PC-3 (cell line): ENCODE results near the gene REEP1. TPM values are rescaled to one million over a fixed set of nuclear protein-coding genes. Genes with fewer than 3 reads are reported as not detected.

Source experiments
- ATAC-seq: fragments of 200-7000 bp; cut with Tn5 transposase; 2 replicates; pipeline ENCODE4 v1.9.1; 2020; ENCODE audit warnings: mild to moderate bottlenecking, moderate library complexity
- BruUV-seq: library from RNA; stranded (reverse); fragments of 400-500 nt; replicated peaks from 2 replicates; lab custom pipeline; 2021; lab: Mats Ljungman, UMichigan
- CTCF ChIA-PET: fragments of 300-600 bp; sonication (Branson Sonifier 250); formaldehyde crosslinking; loops from one replicate; lab custom pipeline; 2022; ENCODE audit warnings: antibody characterized with exemption; lab: Charles Lee
- POLR2A ChIA-PET: fragments of 300-600 bp; sonication (Branson Sonifier 250); formaldehyde crosslinking; loops from one replicate; lab custom pipeline; 2022; ENCODE audit warnings: antibody characterized with exemption; ENCODE audit not compliant: unreplicated experiment; lab: Charles Lee
- DNase-seq: peaks from one replicate; pipeline ENCODE4 v3.0.0-alpha.2; 2015
- H2AFZ ChIP-seq: fragments of 300-600 bp; sonication (generic); 2 replicates; pipeline ENCODE4 v1.6.0; 2016; ENCODE audit warnings: antibody characterized with exemption, low read length
- H3F3A ChIP-seq: fragments of 300-600 bp; sonication (generic); one replicate; pipeline ENCODE4 v1.6.0; 2017; ENCODE audit warnings: antibody characterized with exemption, low read length, control low read depth, mild to moderate bottlenecking; ENCODE audit not compliant: unreplicated experiment
- H3K27ac ChIP-seq: fragments of 300-600 bp; sonication (generic); 2 replicates; pipeline ENCODE4 v1.5.1; 2016; ENCODE audit warnings: mild to moderate bottlenecking, low read length
- H3K27me3 ChIP-seq: fragments of 300-600 bp; sonication (generic); 2 replicates; pipeline ENCODE4 v1.6.1; 2016; ENCODE audit warnings: low read length, mixed read lengths
- H3K36me3 ChIP-seq: fragments of 300-600 bp; sonication (generic); 2 replicates; pipeline ENCODE4 v1.6.1; 2016; ENCODE audit warnings: low read depth, mixed run types, low read length, mixed read lengths
- H3K4me1 ChIP-seq: fragments of 300-600 bp; sonication (generic); 2 replicates; pipeline ENCODE4 v1.5.1; 2016; ENCODE audit warnings: low read length; ENCODE audit not compliant: insufficient read depth
- H3K4me2 ChIP-seq: fragments of 300-600 bp; sonication (generic); 2 replicates; pipeline ENCODE4 v1.6.0; 2016; ENCODE audit warnings: low read length
- H3K4me3 ChIP-seq: fragments of 300-600 bp; sonication (generic); 2 replicates; pipeline ENCODE4 v1.5.1; 2016; ENCODE audit warnings: mild to moderate bottlenecking, low read length, mixed read lengths
- H3K79me2 ChIP-seq: fragments of 300-600 bp; sonication (generic); 2 replicates; pipeline ENCODE4 v1.6.1; 2017; ENCODE audit warnings: low read length, mixed read lengths
- H3K9ac ChIP-seq: fragments of 300-600 bp; sonication (generic); 2 replicates; pipeline ENCODE4 v1.6.0; 2016; ENCODE audit warnings: mild to moderate bottlenecking, low read length
- H3K9me2 ChIP-seq: fragments of 300-600 bp; sonication (generic); replicated peaks from 2 replicates; pipeline ENCODE4 v1.6.1; 2016; ENCODE audit warnings: mixed run types, low read length, mixed read lengths
- H3K9me3 ChIP-seq: fragments of 300-600 bp; sonication (generic); 2 replicates; pipeline ENCODE4 v1.6.1; 2016; ENCODE audit warnings: low read length, mixed read lengths
- H4K20me1 ChIP-seq: fragments of 300-600 bp; sonication (generic); 2 replicates; pipeline ENCODE4 v1.6.1; 2016; ENCODE audit warnings: low read length, mixed read lengths
- CTCF ChIP-seq: fragments of 300-600 bp; sonication (generic); conservative IDR thresholded peaks from 2 replicates; pipeline ENCODE4 v1.5.1; 2017; ENCODE audit warnings: antibody characterized with exemption, low read depth, mild to moderate bottlenecking, low read length
- EZH2 ChIP-seq: fragments of 300-600 bp; sonication (generic); IDR thresholded peaks from one replicate; pipeline ENCODE4 v1.6.1; 2017; ENCODE audit warnings: antibody characterized with exemption, mild to moderate bottlenecking, low read length; ENCODE audit not compliant: unreplicated experiment
- EZH2phosphoT487 ChIP-seq: fragments of 300-600 bp; sonication (generic); IDR thresholded peaks from 2 replicates; pipeline ENCODE4 v1.6.1; 2018; ENCODE audit warnings: mild to moderate bottlenecking, antibody characterized with exemption, low read length, borderline replicate concordance
- intact Hi-C: fragments of 100-400 bp; cut with micrococcal nuclease; formaldehyde crosslinking; loops from 2 replicates; pipeline ENCODE4 v1.9.0; 2023
- total RNA-seq: library from RNA; depleted of rRNA; stranded (reverse); fragments of >200 nt; gene quantifications from 2 replicates; pipeline ENCODE4 v1.2.3, GENCODE V29; 2014

REEP1 gene
- total RNA-seq, 1 experiment from 2014 or later, result not detected

GRCh38 chr2:86271248-86271647 lies 66.2 kb downstream of the REEP1 start:
- no peaks in the 10 kb centered on the region for H3K36me3 ChIP-seq
- H4K20me1 ChIP-seq, result no peaks in the 10 kb centered on the region
- peaks cover 14% of the 10 kb centered on the region; the same call in 1 of the 2 replicates for H3K27me3 ChIP-seq
- H3K27ac ChIP-seq, result no peak overlapping the region
- DNase-seq (no peak), ATAC-seq (no peak)
- H3K79me2 ChIP-seq, result no peaks in the 10 kb centered on the region
- TF ChIP-seq EZH2 (no peak), CTCF (no peak), EZH2phosphoT487 (no peak)
- H3K9ac ChIP-seq, result no peak overlapping the region
- ChIA-PET CTCF (no interaction called here), POLR2A (no interaction called here)
- BruUV-seq, result no TSS peak
- H3K4me1 ChIP-seq, result peaks cover 6% of the 10 kb centered on the region; the same call in 1 of the 2 replicates
- no peaks in the 10 kb centered on the region for H3F3A ChIP-seq
- no peak overlapping the region for H3K4me3 ChIP-seq
- intact Hi-C loops, result no loop called here
- H3K9me2 ChIP-seq, result no peaks in the 10 kb centered on the region
- H3K4me2 ChIP-seq, result no peak overlapping the region
- H2AFZ ChIP-seq, result no peak overlapping the region
- peaks cover 13% of the 10 kb centered on the region for H3K9me3 ChIP-seq

GRCh38 chr2:86263956-86264355 lies 73.5 kb downstream of the REEP1 start:
- Histone ChIP-seq H3K36me3 (no peaks in the 10 kb centered on the region), H3K27me3 (peaks cover 14% of the 10 kb centered on the region; the same call in 1 of the 2 replicates), H3K9me3 (no peaks in the 10 kb centered on the region), H3K4me3 (no peak overlapping the region), H3K27ac (no peak overlapping the region), H3K4me1 (no peaks in the 10 kb centered on the region), H2AFZ (no peak overlapping the region), H4K20me1 (no peaks in the 10 kb centered on the region), H3K9ac (no peak overlapping the region), H3K4me2 (no peak overlapping the region), H3K79me2 (no peaks in the 10 kb centered on the region), H3F3A (no peaks in the 10 kb centered on the region), H3K9me2 (no peaks in the 10 kb centered on the region)
- DNase-seq (no peak), ATAC-seq (no peak)
- POLR2A ChIA-PET, result no interaction called here
- CTCF ChIA-PET, result no interaction called here
- TF ChIP-seq EZH2phosphoT487 (no peak), CTCF (no peak), EZH2 (no peak)
- intact Hi-C loops, result no loop called here
- BruUV-seq, result no TSS peak

GRCh38 chr2:86260978-86261377 lies 76.4 kb downstream of the REEP1 start:
- intact Hi-C loops, result no loop called here
- no peaks in the 10 kb centered on the region for H3K9me2 ChIP-seq
- POLR2A ChIA-PET, result no interaction called here
- no TSS peak for BruUV-seq
- H3K9me3 ChIP-seq, result no peaks in the 10 kb centered on the region
- H3K36me3 ChIP-seq, result no peaks in the 10 kb centered on the region
- no peak overlapping the region for H3K9ac ChIP-seq
- DNase-seq (no peak), ATAC-seq (no peak)
- H2AFZ ChIP-seq, result no peak overlapping the region
- H3K4me3 ChIP-seq, result no peak overlapping the region
- no peak overlapping the region for H3K4me2 ChIP-seq
- H3K27ac ChIP-seq, result no peak overlapping the region
- no peaks in the 10 kb centered on the region for H3K79me2 ChIP-seq
- no peaks in the 10 kb centered on the region for H4K20me1 ChIP-seq
- TF ChIP-seq CTCF (no peak), EZH2 (no peak), EZH2phosphoT487 (no peak)
- H3K27me3 ChIP-seq, result peaks cover 4% of the 10 kb centered on the region; the same call in 1 of the 2 replicates
- CTCF ChIA-PET, result no interaction called here
- H3K4me1 ChIP-seq, result no peaks in the 10 kb centered on the region
- no peaks in the 10 kb centered on the region for H3F3A ChIP-seq
